GM13977 (cell line): ENCODE measurements around the gene MRPS6.

Experiments used
- DNase-seq: peaks from one replicate; pipeline ENCODE4 v3.0.0; 2012; ENCODE audit warnings: low spot score
- CTCF ChIP-seq: IDR thresholded peaks from 2 replicates; pipeline ENCODE4 v1.5.1; 2012; ENCODE audit warnings: mild to moderate bottlenecking, control low read depth; ENCODE audit not compliant: insufficient read depth; ENCODE audit errors: extremely low read depth, missing control alignments
- in situ Hi-C: fragments of 300-500 bp; cut with MboI; formaldehyde crosslinking; loops from one replicate; pipeline ENCODE4 v1.12.0; 2022; ENCODE audit warnings: low sequenced_read_pairs, low pct_unique_long_range_greater_than_20kb, mixed read lengths, inconsistent platforms; ENCODE audit not compliant: unreplicated experiment

MRPS6 gene

GRCh38 chr21:34086887-34087306, 13.5 kb downstream of the MRPS6 start:
- in situ Hi-C loops, result no loop called here
- DNase-seq, result no peak

GRCh38 chr21:34088752-34089151, 15.4 kb downstream of the MRPS6 start:
- no peak for DNase-seq
- TF ChIP-seq CTCF, result no peak
- in situ Hi-C loops, result no loop called here

More at GRCh38 chr21:34086887-34087306, 13.5 kb downstream of the MRPS6 start:
- TF ChIP-seq CTCF, result no peak

GRCh38 chr21:34091032-34091431, 17.7 kb downstream of the MRPS6 start:
- in situ Hi-C loops, result no loop called here
- TF ChIP-seq CTCF, result no peak
- no peak for DNase-seq

GRCh38 chr21:34091607-34092006, 18.2 kb downstream of the MRPS6 start:
- DNase-seq, result no peak
- TF ChIP-seq CTCF, result peak; percentile 33
- in situ Hi-C loops, result no loop called here

GRCh38 chr21:34092262-34092921, 19.0 kb downstream of the MRPS6 start:
- in situ Hi-C loops, result no loop called here
- no peak for DNase-seq
- no peak for TF ChIP-seq CTCF

- in situ Hi-C loops, result no loop called here
- TF ChIP-seq CTCF, result no peak
- no peak for DNase-seq
These were observed 19.7 kb downstream of the MRPS6 start for GRCh38 chr21:34093083-34093482.
